WTC11 (cell line): ENCODE results near the gene SNAPC4.

Source experiments
- ATF6 ChIP-seq: sonication (generic); formaldehyde crosslinking; IDR thresholded peaks from 2 replicates; pipeline ENCODE4 v1.8.1; 2023; ENCODE audit warnings: mild to moderate bottlenecking, missing genetic modification reagents
- ETV6 ChIP-seq: sonication (generic); formaldehyde crosslinking; IDR thresholded peaks from 2 replicates; pipeline ENCODE4 v1.8.1; 2022; ENCODE audit warnings: mild to moderate bottlenecking, missing genetic modification reagents
- HMGA2 ChIP-seq: fragments of 250-450 bp; sonication (Bioruptor Pico); IDR thresholded peaks from 2 replicates; pipeline ENCODE4 v1.4.0; 2021; ENCODE audit warnings: mild to moderate bottlenecking, moderate library complexity
- NFYB ChIP-seq: sonication (generic); formaldehyde crosslinking; conservative IDR thresholded peaks from 2 replicates; pipeline ENCODE4 v1.8.0; 2022; ENCODE audit warnings: low read depth, missing genetic modification reagents
- RELA ChIP-seq: sonication (generic); formaldehyde crosslinking; IDR thresholded peaks from 2 replicates; pipeline ENCODE4 v1.8.1; 2022; ENCODE audit warnings: missing genetic modification reagents, mild to moderate bottlenecking, borderline replicate concordance
- SP1 ChIP-seq: sonication (generic); formaldehyde crosslinking; conservative IDR thresholded peaks from 2 replicates; pipeline ENCODE4 v1.8.1; 2022; ENCODE audit warnings: missing genetic modification reagents
- ZBTB21 ChIP-seq: sonication (generic); formaldehyde crosslinking; IDR thresholded peaks from 2 replicates; pipeline ENCODE4 v1.8.1; 2023; ENCODE audit warnings: mild to moderate bottlenecking, missing genetic modification reagents, borderline replicate concordance
- ZNF232 ChIP-seq: sonication (generic); formaldehyde crosslinking; IDR thresholded peaks from 2 replicates; pipeline ENCODE4 v1.8.0; 2022; ENCODE audit warnings: mild to moderate bottlenecking, missing genetic modification reagents
- ZNF512 ChIP-seq: sonication (generic); formaldehyde crosslinking; IDR thresholded peaks from 2 replicates; pipeline ENCODE4 v1.8.1; 2022; ENCODE audit warnings: missing genetic modification reagents, borderline replicate concordance
- TF ChIP-seq, protein P1 (sequence below): fragments of 200-600 bp; IDR thresholded peaks from 2 replicates; pipeline ENCODE4 v1.8.0; 2022; ENCODE audit warnings: antibody characterized with exemption
- TF ChIP-seq, protein P2 (sequence below): sonication (generic); formaldehyde crosslinking; IDR thresholded peaks from 2 replicates; pipeline ENCODE4 v1.8.1; 2022; ENCODE audit warnings: low read depth, missing genetic modification reagents, borderline replicate concordance
- TF ChIP-seq, protein P3 (sequence below): sonication (generic); formaldehyde crosslinking; IDR thresholded peaks from 2 replicates; pipeline ENCODE4 v1.8.1; 2022; ENCODE audit warnings: mild to moderate bottlenecking, moderate library complexity, missing genetic modification reagents
- TF ChIP-seq, protein P4 (sequence below): sonication (generic); formaldehyde crosslinking; IDR thresholded peaks from 2 replicates; pipeline ENCODE4 v1.8.0; 2022; ENCODE audit warnings: mild to moderate bottlenecking, missing genetic modification reagents
- TF ChIP-seq, protein P5 (sequence below): sonication (generic); formaldehyde crosslinking; IDR thresholded peaks from 2 replicates; pipeline ENCODE4 v1.8.1; 2023; ENCODE audit warnings: mild to moderate bottlenecking, missing genetic modification reagents

DNA sequence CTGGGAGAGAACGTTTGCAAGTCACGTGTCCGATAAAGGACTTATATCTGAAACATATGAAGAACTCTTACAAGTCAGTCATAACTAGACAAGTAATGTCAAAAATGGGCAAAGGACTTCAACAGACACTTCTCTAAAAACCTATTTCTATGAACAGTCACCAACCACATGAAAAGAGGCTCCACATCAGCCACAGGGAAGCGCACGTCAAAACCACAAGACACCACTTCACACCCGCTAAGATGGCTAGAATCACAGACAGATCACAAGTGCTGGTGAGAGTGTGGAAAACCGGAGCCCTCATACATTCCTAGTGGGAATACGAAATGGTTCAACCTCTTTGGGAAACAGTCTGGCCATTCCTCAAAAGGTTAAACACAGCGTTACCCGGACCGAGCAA, 15.0 kb downstream of the SNAPC4 start:
- TF ChIP-seq SP1 (CRISPR knock-in tag) = no peak
- TF ChIP-seq, protein P1, sequence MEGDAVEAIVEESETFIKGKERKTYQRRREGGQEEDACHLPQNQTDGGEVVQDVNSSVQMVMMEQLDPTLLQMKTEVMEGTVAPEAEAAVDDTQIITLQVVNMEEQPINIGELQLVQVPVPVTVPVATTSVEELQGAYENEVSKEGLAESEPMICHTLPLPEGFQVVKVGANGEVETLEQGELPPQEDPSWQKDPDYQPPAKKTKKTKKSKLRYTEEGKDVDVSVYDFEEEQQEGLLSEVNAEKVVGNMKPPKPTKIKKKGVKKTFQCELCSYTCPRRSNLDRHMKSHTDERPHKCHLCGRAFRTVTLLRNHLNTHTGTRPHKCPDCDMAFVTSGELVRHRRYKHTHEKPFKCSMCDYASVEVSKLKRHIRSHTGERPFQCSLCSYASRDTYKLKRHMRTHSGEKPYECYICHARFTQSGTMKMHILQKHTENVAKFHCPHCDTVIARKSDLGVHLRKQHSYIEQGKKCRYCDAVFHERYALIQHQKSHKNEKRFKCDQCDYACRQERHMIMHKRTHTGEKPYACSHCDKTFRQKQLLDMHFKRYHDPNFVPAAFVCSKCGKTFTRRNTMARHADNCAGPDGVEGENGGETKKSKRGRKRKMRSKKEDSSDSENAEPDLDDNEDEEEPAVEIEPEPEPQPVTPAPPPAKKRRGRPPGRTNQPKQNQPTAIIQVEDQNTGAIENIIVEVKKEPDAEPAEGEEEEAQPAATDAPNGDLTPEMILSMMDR = no peak
- TF ChIP-seq, protein P2, sequence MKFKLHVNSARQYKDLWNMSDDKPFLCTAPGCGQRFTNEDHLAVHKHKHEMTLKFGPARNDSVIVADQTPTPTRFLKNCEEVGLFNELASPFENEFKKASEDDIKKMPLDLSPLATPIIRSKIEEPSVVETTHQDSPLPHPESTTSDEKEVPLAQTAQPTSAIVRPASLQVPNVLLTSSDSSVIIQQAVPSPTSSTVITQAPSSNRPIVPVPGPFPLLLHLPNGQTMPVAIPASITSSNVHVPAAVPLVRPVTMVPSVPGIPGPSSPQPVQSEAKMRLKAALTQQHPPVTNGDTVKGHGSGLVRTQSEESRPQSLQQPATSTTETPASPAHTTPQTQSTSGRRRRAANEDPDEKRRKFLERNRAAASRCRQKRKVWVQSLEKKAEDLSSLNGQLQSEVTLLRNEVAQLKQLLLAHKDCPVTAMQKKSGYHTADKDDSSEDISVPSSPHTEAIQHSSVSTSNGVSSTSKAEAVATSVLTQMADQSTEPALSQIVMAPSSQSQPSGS (CRISPR knock-in tag) = no peak
- TF ChIP-seq, protein P3, sequence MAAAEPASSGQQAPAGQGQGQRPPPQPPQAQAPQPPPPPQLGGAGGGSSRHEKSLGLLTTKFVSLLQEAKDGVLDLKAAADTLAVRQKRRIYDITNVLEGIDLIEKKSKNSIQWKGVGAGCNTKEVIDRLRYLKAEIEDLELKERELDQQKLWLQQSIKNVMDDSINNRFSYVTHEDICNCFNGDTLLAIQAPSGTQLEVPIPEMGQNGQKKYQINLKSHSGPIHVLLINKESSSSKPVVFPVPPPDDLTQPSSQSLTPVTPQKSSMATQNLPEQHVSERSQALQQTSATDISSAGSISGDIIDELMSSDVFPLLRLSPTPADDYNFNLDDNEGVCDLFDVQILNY (CRISPR knock-in tag) = no peak
- TF ChIP-seq, protein P4, sequence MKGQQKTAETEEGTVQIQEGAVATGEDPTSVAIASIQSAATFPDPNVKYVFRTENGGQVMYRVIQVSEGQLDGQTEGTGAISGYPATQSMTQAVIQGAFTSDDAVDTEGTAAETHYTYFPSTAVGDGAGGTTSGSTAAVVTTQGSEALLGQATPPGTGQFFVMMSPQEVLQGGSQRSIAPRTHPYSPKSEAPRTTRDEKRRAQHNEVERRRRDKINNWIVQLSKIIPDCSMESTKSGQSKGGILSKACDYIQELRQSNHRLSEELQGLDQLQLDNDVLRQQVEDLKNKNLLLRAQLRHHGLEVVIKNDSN = no peak
- TF ChIP-seq, protein P5, sequence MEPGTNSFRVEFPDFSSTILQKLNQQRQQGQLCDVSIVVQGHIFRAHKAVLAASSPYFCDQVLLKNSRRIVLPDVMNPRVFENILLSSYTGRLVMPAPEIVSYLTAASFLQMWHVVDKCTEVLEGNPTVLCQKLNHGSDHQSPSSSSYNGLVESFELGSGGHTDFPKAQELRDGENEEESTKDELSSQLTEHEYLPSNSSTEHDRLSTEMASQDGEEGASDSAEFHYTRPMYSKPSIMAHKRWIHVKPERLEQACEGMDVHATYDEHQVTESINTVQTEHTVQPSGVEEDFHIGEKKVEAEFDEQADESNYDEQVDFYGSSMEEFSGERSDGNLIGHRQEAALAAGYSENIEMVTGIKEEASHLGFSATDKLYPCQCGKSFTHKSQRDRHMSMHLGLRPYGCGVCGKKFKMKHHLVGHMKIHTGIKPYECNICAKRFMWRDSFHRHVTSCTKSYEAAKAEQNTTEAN (CRISPR knock-in tag) = no peak
- TF ChIP-seq ZBTB21 = no peak
- no peak for TF ChIP-seq ETV6 (CRISPR knock-in tag)
- TF ChIP-seq NFYB (CRISPR knock-in tag) = no peak
- TF ChIP-seq ZNF512 (CRISPR knock-in tag) = no peak
- TF ChIP-seq ATF6 = no peak
- TF ChIP-seq ZNF232 (CRISPR knock-in tag) = no peak
- TF ChIP-seq HMGA2 = no peak
- no peak for TF ChIP-seq RELA (CRISPR knock-in tag)
